GOT3 (cell line): ENCODE results near the gene MAG.

Experiments used
- DNase-seq: peaks from one replicate; lab custom pipeline; 2025; ENCODE audit warnings: mixed read lengths; lab: John Stamatoyannopoulos, UW

Gene MAG

DNA sequence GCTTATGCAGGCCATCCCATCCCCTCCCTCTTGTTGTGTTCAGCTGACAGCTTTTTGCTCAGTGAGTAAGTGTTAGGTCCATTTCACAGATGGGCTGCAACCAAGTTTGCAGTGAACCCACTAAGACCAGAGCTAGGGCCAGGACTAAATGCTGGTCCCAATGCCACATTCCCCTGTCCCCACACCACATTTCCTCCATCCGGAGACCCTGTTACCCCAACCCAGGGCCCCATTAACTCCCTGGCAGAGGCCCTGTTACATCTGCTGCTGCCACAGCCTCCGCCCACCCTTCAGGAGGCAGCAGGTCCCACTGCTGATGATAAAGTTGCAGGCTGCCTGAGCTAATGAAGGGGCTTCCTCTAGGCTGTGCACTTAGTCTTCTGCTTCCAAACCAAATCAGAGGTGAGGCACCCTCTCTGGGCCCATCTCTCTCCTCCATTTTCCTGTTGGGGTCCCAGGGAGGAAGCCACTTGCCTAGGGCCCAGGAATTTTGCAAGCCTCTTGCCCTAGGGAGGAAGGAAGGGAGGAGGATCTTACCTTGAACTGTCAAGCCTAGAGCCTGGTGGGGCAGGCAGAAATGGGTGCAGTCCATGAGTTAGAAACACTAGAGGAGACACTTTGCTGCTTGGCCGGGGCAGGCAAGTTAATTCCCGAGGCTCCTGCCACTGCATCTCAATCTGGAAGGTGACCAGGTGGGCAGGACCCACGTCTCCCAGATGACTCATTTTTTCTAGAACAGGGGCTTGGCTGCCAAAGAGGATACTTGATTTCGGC is 26.6 kb upstream of the MAG start:
- DNase-seq: no peak

GRCh38 chr19:35265900-35266519 is 26.0 kb upstream of the MAG start:
- no peak for DNase-seq

GRCh38 chr19:35266520-35267352 is 25.2 kb upstream of the MAG start:
- DNase-seq: no peak

- DNase-seq: no peak
Observed at GRCh38 chr19:35267353-35267817, 24.6 kb upstream of the MAG start.

GRCh38 chr19:35267818-35268535 is 24.0 kb upstream of the MAG start:
- DNase-seq: peak; percentile 31

GRCh38 chr19:35268536-35269437 is 23.2 kb upstream of the MAG start, which contains the start of gene USF2:
Gene USF2, plus strand, starts transcription at chr19:35268962. Its CDS starts 140 bp downstream, at chr19:35269102.
- DNase-seq: no peak

- DNase-seq: peak; percentile 33
Observed at GRCh38 chr19:35269438-35270117, 22.4 kb upstream of the MAG start.

- DNase-seq: no peak
Observed at GRCh38 chr19:35270381-35270811, 21.6 kb upstream of the MAG start.

DNA sequence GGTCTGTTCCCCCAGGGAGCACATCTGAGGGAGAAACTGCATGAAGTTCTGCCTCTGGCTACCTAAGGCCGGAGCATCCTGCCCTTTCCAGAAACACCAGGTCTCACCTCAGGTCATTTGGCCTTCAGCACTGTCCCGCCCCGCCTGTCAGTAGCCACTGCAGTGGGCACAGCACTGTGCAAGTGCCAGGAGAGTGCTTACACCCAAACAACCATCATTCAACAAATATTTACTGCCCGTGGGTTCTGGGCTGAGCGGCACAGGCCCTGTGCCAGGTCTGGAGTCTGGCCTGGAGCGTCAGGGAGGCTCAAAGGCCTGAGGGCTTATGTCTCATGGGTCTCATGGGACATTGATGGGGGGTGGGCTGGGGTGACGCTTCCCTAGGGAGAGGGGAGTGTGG is 20.4 kb upstream of the MAG start:
- DNase-seq: no peak

DNA sequence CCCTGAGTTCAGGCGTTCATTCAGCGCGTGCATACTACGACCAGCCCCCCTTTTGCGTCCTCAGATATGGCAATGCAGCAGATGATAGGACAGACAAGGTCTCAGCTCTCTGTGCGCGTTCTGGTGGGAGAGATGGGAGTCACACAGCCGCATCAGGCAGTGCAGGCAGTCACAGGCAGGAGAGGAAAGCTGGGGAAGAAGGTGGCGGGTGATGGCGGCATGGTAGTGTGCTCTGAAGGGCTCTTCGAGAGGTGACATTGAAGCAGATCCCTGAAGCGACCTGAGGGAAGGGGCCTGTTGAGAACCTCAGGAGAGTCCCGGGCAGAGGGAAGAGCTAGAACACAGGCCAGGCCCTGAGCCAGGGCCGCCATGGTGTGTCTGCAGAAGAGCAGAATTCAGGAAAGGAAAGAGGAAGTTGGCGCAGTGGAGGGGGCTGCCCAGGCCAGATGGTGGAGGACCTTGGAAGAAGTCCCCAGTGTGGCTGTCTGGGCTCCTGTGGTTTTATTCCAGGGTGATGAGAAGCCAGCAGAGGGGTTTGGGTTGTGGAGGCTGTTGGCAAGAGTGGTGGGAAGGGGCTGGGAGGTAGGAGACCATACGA is 19.7 kb upstream of the MAG start:
- no peak for DNase-seq

GRCh38 chr19:35272954-35273649 is 18.9 kb upstream of the MAG start:
- no peak for DNase-seq

GRCh38 chr19:35273686-35274259 is 18.2 kb upstream of the MAG start:
- DNase-seq: no peak

DNA sequence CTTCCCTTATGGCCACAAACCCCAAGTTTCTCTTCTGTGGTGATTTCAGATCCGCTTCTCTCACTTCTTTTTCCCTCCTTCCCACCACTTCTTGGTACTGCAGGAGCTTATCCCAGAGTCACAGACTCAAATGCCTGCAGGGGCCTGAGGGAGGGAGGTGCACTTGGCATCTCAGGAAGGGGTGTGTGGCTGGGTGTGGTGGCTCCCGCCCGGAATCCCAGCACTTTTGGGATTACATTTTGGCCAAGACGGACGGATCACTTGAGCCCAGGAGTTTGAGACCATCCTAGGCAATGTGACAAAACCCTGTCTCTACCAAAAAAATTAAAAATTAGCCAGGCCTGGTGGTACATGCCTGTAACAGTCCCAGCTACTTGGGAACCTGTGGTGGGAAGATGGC is 17.6 kb upstream of the MAG start:
- DNase-seq: no peak

GRCh38 chr19:35276706-35277281 is 15.2 kb upstream of the MAG start:
- no peak for DNase-seq

DNA sequence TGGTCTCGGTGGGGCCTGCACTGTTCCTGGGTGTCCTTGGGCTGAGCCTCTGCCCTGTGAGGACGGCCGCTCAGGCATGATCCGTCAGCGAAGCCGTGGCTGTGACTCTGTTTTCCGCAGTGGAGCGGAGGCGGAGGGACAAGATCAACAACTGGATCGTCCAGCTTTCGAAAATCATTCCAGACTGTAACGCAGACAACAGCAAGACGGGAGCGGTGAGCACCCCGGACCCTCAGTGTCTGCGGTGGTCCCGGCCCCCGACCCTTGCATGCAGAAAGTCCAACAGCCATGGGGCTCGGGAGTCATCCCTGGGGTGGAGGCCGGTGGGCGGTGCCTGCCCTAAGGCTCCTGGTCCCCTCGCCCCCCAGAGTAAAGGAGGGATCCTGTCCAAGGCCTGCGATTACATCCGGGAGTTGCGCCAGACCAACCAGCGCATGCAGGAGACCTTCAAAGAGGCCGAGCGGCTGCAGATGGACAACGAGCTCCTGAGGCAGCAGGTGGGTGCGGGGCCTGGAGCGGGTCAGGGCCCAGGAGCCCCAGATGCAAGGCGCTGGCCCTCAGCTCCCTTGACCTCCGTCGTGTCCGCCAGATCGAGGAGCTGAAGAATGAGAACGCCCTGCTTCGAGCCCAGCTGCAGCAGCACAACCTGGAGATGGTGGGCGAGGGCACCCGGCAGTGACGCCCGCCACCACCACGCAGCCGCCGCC is 13.2 kb upstream of the MAG start:
- no peak for DNase-seq

- no peak for DNase-seq
Observed at GRCh38 chr19:35279374-35279773, 12.6 kb upstream of the MAG start.

DNA sequence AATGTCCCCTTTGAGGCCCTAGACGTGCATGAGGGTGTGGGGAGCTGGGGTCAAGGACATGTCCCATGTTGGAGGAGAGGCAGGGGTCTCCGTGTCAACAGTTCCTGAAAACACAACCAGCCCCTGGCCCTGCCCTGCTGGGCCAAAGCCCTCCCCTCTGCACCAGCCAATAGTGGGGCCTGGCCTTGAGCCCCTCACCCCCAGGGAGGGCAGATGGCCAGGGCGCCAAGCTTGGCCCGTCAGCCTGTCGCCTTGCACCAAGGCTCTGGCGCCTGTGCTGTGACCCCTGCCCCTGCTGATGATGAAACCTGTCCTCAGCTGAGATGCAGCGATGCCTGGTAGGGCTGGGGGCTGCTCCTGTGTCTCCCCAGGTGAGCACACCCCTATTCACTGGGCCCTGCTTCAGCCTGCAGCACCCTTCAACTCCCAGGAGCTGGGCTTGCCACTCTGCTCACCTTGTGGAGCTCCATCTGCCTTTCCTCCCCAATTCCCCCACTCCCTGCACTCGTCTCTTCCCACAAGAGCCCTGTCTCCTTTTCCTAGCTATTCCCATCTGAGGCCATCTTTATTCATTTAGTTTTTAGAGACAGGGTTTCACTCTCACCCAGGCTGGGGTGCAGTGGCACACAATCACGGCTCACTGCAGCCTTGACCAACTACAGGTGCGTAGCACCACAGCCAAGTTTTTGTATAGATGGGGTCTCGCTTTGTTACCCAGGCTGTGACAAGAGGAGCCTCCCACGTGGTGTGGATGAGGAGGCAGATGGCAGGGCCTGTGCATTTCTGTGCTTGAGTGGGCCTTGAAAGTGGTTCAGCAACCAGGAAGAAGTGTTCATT is 11.8 kb upstream of the MAG start:
- no peak for DNase-seq
